ENCODE results near the gene GOLGA6L10. TPM values are rescaled to one million over a fixed set of nuclear protein-coding genes. Genes with fewer than 3 reads are reported as not detected.
"Not testable (repeated sequence)": the region's sequence is repeated elsewhere in the genome, so short reads cannot be mapped to it uniquely, and the experiment has no call there.

The GOLGA6L10 gene
- total and polyA plus RNA-seq, 9 of the 15 experiments (the other 6 are each of a cell fraction or from before 2014, with no cell fraction given) = 0.32 to 7.1 (median 2.0) TPM

- H2AFZ ChIP-seq (ENCODE audit: low read depth, low read length); ATAC-seq; H3K9ac ChIP-seq (ENCODE audit: insufficient read depth in 1 of 2, low read depth in 2 of 2, low read length in 2 of 2); H3K4me1 ChIP-seq (replicated peaks in 1 of 2; ENCODE audit: control insufficient read depth in 2 of 2, insufficient read depth in 2 of 2, low read length in 2 of 2); in situ Hi-C loops (cut with MboI); H3K4me2 ChIP-seq (ENCODE audit: insufficient read depth, low read length); H3K27me3 ChIP-seq (ENCODE audit: control insufficient read depth in 2 of 2, insufficient read depth in 2 of 2, low read length in 2 of 2); POLR2A ChIA-PET; BruUV-seq (replicated peaks); H3K36me3 ChIP-seq (ENCODE audit: control insufficient read depth, insufficient read depth, low read length); H3K79me2 ChIP-seq (ENCODE audit: control insufficient read depth, insufficient read depth, low read length); CTCF ChIA-PET (ENCODE audit: low intra/inter-chr PET ratio); DNase-seq (ENCODE audit: extremely low read depth in 1 of 4, low spot score in 3 of 4); H3K9me1 ChIP-seq (ENCODE audit: control insufficient read depth, insufficient read depth, low read length); FAIRE-seq; H3K9me3 ChIP-seq (replicated peaks; ENCODE audit: control insufficient read depth, insufficient read depth, low read depth, low read length); H3K27ac ChIP-seq (ENCODE audit: extremely low read depth, low read depth, low read length); H3K4me3 ChIP-seq; intact Hi-C loops (cut with micrococcal nuclease); H4K20me1 ChIP-seq (replicated peaks; ENCODE audit: control insufficient read depth, insufficient read depth, low read length): not testable (repeated sequence)
- WGBS (ENCODE audit: insufficient coverage, low coverage, missing lambda C conversion rate) = 88% methylated on average over 2 of the region's 5 CpGs
These were observed 12.2 kb downstream of the GOLGA6L10 start for GRCh38 chr15:82337051-82337450.

- H3K36me3 ChIP-seq (ENCODE audit: control insufficient read depth, insufficient read depth, low read length); H3K9me3 ChIP-seq (replicated peaks; ENCODE audit: control insufficient read depth, insufficient read depth, low read depth, low read length); H3K27ac ChIP-seq (ENCODE audit: extremely low read depth, low read depth, low read length); intact Hi-C loops (cut with micrococcal nuclease); FAIRE-seq; POLR2A ChIA-PET; H3K27me3 ChIP-seq (ENCODE audit: control insufficient read depth in 2 of 2, insufficient read depth in 2 of 2, low read length in 2 of 2); H3K9me1 ChIP-seq (ENCODE audit: control insufficient read depth, insufficient read depth, low read length); BruUV-seq (replicated peaks); H3K79me2 ChIP-seq (ENCODE audit: control insufficient read depth, insufficient read depth, low read length); in situ Hi-C loops (cut with MboI); CTCF ChIA-PET (ENCODE audit: low intra/inter-chr PET ratio); H4K20me1 ChIP-seq (replicated peaks; ENCODE audit: control insufficient read depth, insufficient read depth, low read length); H3K4me2 ChIP-seq (ENCODE audit: insufficient read depth, low read length); H3K4me3 ChIP-seq; H3K4me1 ChIP-seq (replicated peaks in 1 of 2; ENCODE audit: control insufficient read depth in 2 of 2, insufficient read depth in 2 of 2, low read length in 2 of 2): not testable (repeated sequence)
- peak overlapping the region in 1 of 2 experiments; percentile 36; a peak in 1 of 4 replicates for H3K9ac ChIP-seq (ENCODE audit: insufficient read depth in 1 of 2, low read depth in 2 of 2, low read length in 2 of 2)
- peak; percentile 77 for ATAC-seq
- WGBS (ENCODE audit: insufficient coverage, low coverage, missing lambda C conversion rate) = 14% methylated on average over 6 of the region's 10 CpGs
- H2AFZ ChIP-seq (ENCODE audit: low read depth, low read length) = peak overlapping the region; percentile 60
- TF ChIP-seq L3MBTL2 (IDR thresholded peaks at IDR 0.05) (peak; percentile 34; the same call in 1 of the 2 replicates), FOSL1 (tag; conservative IDR thresholded peaks at IDR 0.05) (0 out of 2 replicates have a peak, but pooled peaks have one; percentile 20)
- peak in 1 of 4 experiments; percentile 8 for DNase-seq (ENCODE audit: extremely low read depth in 1 of 4, low spot score in 3 of 4)
These were observed 13.1 kb downstream of the GOLGA6L10 start for GRCh38 chr15:82336180-82336647.

- H3K4me1 ChIP-seq (replicated peaks in 1 of 2; ENCODE audit: control insufficient read depth in 2 of 2, insufficient read depth in 2 of 2, low read length in 2 of 2); in situ Hi-C loops (cut with MboI); H4K20me1 ChIP-seq (replicated peaks; ENCODE audit: control insufficient read depth, insufficient read depth, low read length); H3K27me3 ChIP-seq (ENCODE audit: control insufficient read depth in 2 of 2, insufficient read depth in 2 of 2, low read length in 2 of 2); BruUV-seq (replicated peaks); intact Hi-C loops (cut with micrococcal nuclease); H2AFZ ChIP-seq (ENCODE audit: low read depth, low read length); H3K27ac ChIP-seq (ENCODE audit: extremely low read depth, low read depth, low read length); H3K36me3 ChIP-seq (ENCODE audit: control insufficient read depth, insufficient read depth, low read length); POLR2A ChIA-PET; H3K4me2 ChIP-seq (ENCODE audit: insufficient read depth, low read length); H3K4me3 ChIP-seq; H3K9me3 ChIP-seq (replicated peaks; ENCODE audit: control insufficient read depth, insufficient read depth, low read depth, low read length); H3K9ac ChIP-seq (ENCODE audit: insufficient read depth in 1 of 2, low read depth in 2 of 2, low read length in 2 of 2); CTCF ChIA-PET (ENCODE audit: low intra/inter-chr PET ratio); FAIRE-seq; ATAC-seq; H3K79me2 ChIP-seq (ENCODE audit: control insufficient read depth, insufficient read depth, low read length); H3K9me1 ChIP-seq (ENCODE audit: control insufficient read depth, insufficient read depth, low read length); DNase-seq (ENCODE audit: extremely low read depth in 1 of 4, low spot score in 3 of 4): not testable (repeated sequence)
- WGBS (ENCODE audit: insufficient coverage, low coverage, missing lambda C conversion rate) = 17% methylated on average over 1 of the region's 2 CpGs
These were observed 14.3 kb downstream of the GOLGA6L10 start for GRCh38 chr15:82335006-82335405.

GRCh38 chr15:82334554-82334932 is 14.7 kb downstream of the GOLGA6L10 start:
- BruUV-seq (replicated peaks); H3K4me1 ChIP-seq (replicated peaks in 1 of 2; ENCODE audit: control insufficient read depth in 2 of 2, insufficient read depth in 2 of 2, low read length in 2 of 2); H3K27ac ChIP-seq (ENCODE audit: extremely low read depth, low read depth, low read length); H3K9ac ChIP-seq (ENCODE audit: insufficient read depth in 1 of 2, low read depth in 2 of 2, low read length in 2 of 2); H3K36me3 ChIP-seq (ENCODE audit: control insufficient read depth, insufficient read depth, low read length); H3K27me3 ChIP-seq (ENCODE audit: control insufficient read depth in 2 of 2, insufficient read depth in 2 of 2, low read length in 2 of 2); DNase-seq (ENCODE audit: extremely low read depth in 1 of 4, low spot score in 3 of 4); in situ Hi-C loops (cut with MboI); CTCF ChIA-PET (ENCODE audit: low intra/inter-chr PET ratio); H3K9me3 ChIP-seq (replicated peaks; ENCODE audit: control insufficient read depth, insufficient read depth, low read depth, low read length); H3K79me2 ChIP-seq (ENCODE audit: control insufficient read depth, insufficient read depth, low read length); H3K4me3 ChIP-seq; ATAC-seq; FAIRE-seq; H4K20me1 ChIP-seq (replicated peaks; ENCODE audit: control insufficient read depth, insufficient read depth, low read length); H3K9me1 ChIP-seq (ENCODE audit: control insufficient read depth, insufficient read depth, low read length); POLR2A ChIA-PET; H3K4me2 ChIP-seq (ENCODE audit: insufficient read depth, low read length); H2AFZ ChIP-seq (ENCODE audit: low read depth, low read length); intact Hi-C loops (cut with micrococcal nuclease): not testable (repeated sequence)
- 100% methylated on average over 1 of the region's 9 CpGs for WGBS (ENCODE audit: insufficient coverage, low coverage, missing lambda C conversion rate)

All from K562 (cell line).